Pancreas (tissue), 10 donors: ENCODE data around the gene SEPTIN8. TPM values are rescaled to one million over a fixed set of nuclear protein-coding genes. Genes with fewer than 3 reads are reported as not detected.

Experiments
- ATAC-seq, 4 donors: fragments of 200-7000 bp; cut with Tn5 transposase; one replicate each; pipeline versions ENCODE4 v1.8.0 to v1.9.1; 2020; ENCODE audit warnings: mild to moderate bottlenecking in 4 of 4, moderate library complexity in 4 of 4
- DNase-seq, 6 donors: peaks; one replicate each; pipeline ENCODE4 v3.0.0-alpha.2; 2020
- FAIRE-seq: peaks from 2 replicates; lab custom pipeline; 2012; peaks lifted over from hg19 to GRCh38; lab: Jason Lieb, UNC
- H3K27ac ChIP-seq, 4 donors: fragments of 200-600 bp; sonication (generic); 1 replicate in 3 of 4; 2 replicates in 1 of 4; pipeline versions ENCODE4 v1.5.0 to v1.8.0; 2020
- H3K27me3 ChIP-seq, 4 donors: fragments of 200-600 bp; one replicate each; pipeline ENCODE4 v1.8.0; 2021
- H3K36me3 ChIP-seq, 3 donors: fragments of 200-600 bp; sonication (generic) in 1 of 3; one replicate each; pipeline versions ENCODE4 v1.5.0 to v1.8.0; 2020 to 2021
- H3K4me1 ChIP-seq, 3 donors: fragments of 200-600 bp; one replicate each; pipeline ENCODE4 v1.8.0; 2021
- H3K4me3 ChIP-seq, 4 donors: fragments of 200-600 bp; sonication (generic) in 2 of 4; one replicate each; pipeline versions ENCODE4 v1.5.0 to v1.8.0; 2020 to 2021
- H3K9me3 ChIP-seq, 4 donors: fragments of 200-600 bp; one replicate each; pipeline ENCODE4 v1.8.0; 2021
- CTCF ChIP-seq, 4 donors: fragments of 200-600 bp; sonication (generic) in 3 of 4; IDR thresholded peaks; one replicate each; pipeline versions ENCODE4 v1.5.0 to v1.8.0; 2021; ENCODE audit warnings: antibody characterized with exemption in 4 of 4
- WGBS, 2 donors: extraction: QIAGEN DNeasy Blood & Tissue Kit; methylation state at CpG; one replicate each; pipeline ENCODE4 v1.1.7; 2013; 5-methylcytosine and 5-hydroxymethylcytosine counted together
- intact Hi-C, 3 donors: fragments of 100-400 bp; cut with DNase I; formaldehyde crosslinking; loops; one replicate each; pipeline versions ENCODE4 v1.11.1 to v1.14.2; 2022
- polyA plus RNA-seq, 2 donors: library from polyadenylated mRNA; stranded (reverse); fragments of 200-250 nt; gene quantifications; one replicate each; pipeline ENCODE4 v1.2.3, GENCODE V29; 2013
- total RNA-seq, 6 donors: library from RNA; stranded (reverse); fragmentation: NEBNext Ultra II Directional in 4 of 6; extraction: Animal tissue kit (Norgen Biotek cat#: 25700) in 4 of 6; gene quantifications; one replicate each; pipeline versions ENCODE4 v1.2.1 to v1.2.4, GENCODE V29; 2021 to 2023
- donor health status: healthy with polysubstance abuse.
- donor health status: DM: no; HTN: no; CAD: no; lungs with moderate emphysema.
- donor health status: DM: no; HTN: no; CAD: no.
- donor health status: control.
- donor health status: control.
- donor health status: Bipolar disorder and iron deficiency.
- donor health status: DM: yes; HTN: yes; CAD: no.
- donor health status: DM: no; HTN: no; CAD: no.
- donor health status: DM: no; HTN: no; CAD: no.
- donor health status: DM: yes; HTN: yes; CAD: no.

SEPTIN8 gene
- total and polyA plus RNA-seq, 8 donors = 13.1 to 32.8 (median 18.3) TPM

GRCh38 chr5:132821350-132821749 is 44.3 kb upstream of the SEPTIN8 start:
- WGBS, 2 donors = 62 to 74% methylated on average over 3 of the region's 3 CpGs
- FAIRE-seq = no peak
- no peak for TF ChIP-seq CTCF (IDR thresholded peaks at IDR 0.05)
- H3K27ac ChIP-seq = no peak overlapping the region
- no peaks in the 10 kb centered on the region for H3K27me3 ChIP-seq
- no peak overlapping the region for H3K4me3 ChIP-seq
- intact Hi-C loops = loop anchor here in 1 of 3 donors (5.0 to 10.0 kb wide), 3 partner anchors 63 to 297 kb away; no protein-coding TSS in a partner anchor
- H3K4me1 ChIP-seq = no peaks in the 10 kb centered on the region
- no peaks in the 10 kb centered on the region for H3K9me3 ChIP-seq
- DNase-seq = no peak
- no peak for ATAC-seq
- H3K36me3 ChIP-seq = peaks cover 0 to 7% (median 0%) of the 10 kb centered on the region in 3 donors

- intact Hi-C loops = loop anchor here in 1 of 3 donors (5.0 to 10.0 kb wide), 3 partner anchors 65 to 295 kb away; no protein-coding TSS in a partner anchor
- no peaks in the 10 kb centered on the region for H3K9me3 ChIP-seq
- WGBS, 2 donors = 14 to 19% methylated on average over 15 of the region's 15 CpGs
- FAIRE-seq (no peak), DNase-seq (peak; percentile 81 to 99 (median 92)), ATAC-seq (peak; percentile 82 to 94 (median 89))
- H3K4me1 ChIP-seq = no peaks in the 10 kb centered on the region
- no peak overlapping the region for H3K4me3 ChIP-seq
- no peak overlapping the region for H3K27ac ChIP-seq
- peak; percentile 87 to 94 (median 91) for TF ChIP-seq CTCF (IDR thresholded peaks at IDR 0.05)
- H3K27me3 ChIP-seq = no peaks in the 10 kb centered on the region
- H3K36me3 ChIP-seq = peaks cover 0 to 5% (median 0%) of the 10 kb centered on the region in 3 donors
Measured at GRCh38 chr5:132820162-132820754, 43.2 kb upstream of the SEPTIN8 start.

GRCh38 chr5:132819468-132819867 is 42.4 kb upstream of the SEPTIN8 start:
- no peak for ATAC-seq
- WGBS, 2 donors = 61 to 62% methylated on average over 26 of the region's 26 CpGs
- Histone ChIP-seq H3K9me3 (no peaks in the 10 kb centered on the region), H3K27me3 (no peaks in the 10 kb centered on the region), H3K36me3 (no peaks in the 10 kb centered on the region), H3K27ac (no peak overlapping the region), H3K4me3 (no peak overlapping the region), H3K4me1 (no peaks in the 10 kb centered on the region)
- DNase-seq = no peak
- no peak for FAIRE-seq
- TF ChIP-seq CTCF (IDR thresholded peaks at IDR 0.05) = no peak
- intact Hi-C loops = no loop called here

- no peak overlapping the region for H3K4me3 ChIP-seq
- H3K4me1 ChIP-seq = peaks cover 0 to 8% (median 3%) of the 10 kb centered on the region in 3 donors
- ATAC-seq (no peak), DNase-seq (no peak), FAIRE-seq (no peak)
- no peak for TF ChIP-seq CTCF (IDR thresholded peaks at IDR 0.05)
- no peaks in the 10 kb centered on the region for H3K36me3 ChIP-seq
- no peaks in the 10 kb centered on the region for H3K27me3 ChIP-seq
- intact Hi-C loops = no loop called here
- H3K9me3 ChIP-seq = no peaks in the 10 kb centered on the region
- no peak overlapping the region for H3K27ac ChIP-seq
- WGBS, 2 donors = 7 to 8% methylated on average over 1 of the region's 1 CpG
Measured at GRCh38 chr5:132817011-132817410, 40.0 kb upstream of the SEPTIN8 start.

- FAIRE-seq = no peak
- Histone ChIP-seq H3K36me3 (no peaks in the 10 kb centered on the region), H3K9me3 (no peaks in the 10 kb centered on the region), H3K4me1 (peaks cover 0 to 8% (median 3%) of the 10 kb centered on the region in 3 donors), H3K27me3 (no peaks in the 10 kb centered on the region), H3K4me3 (no peak overlapping the region), H3K27ac (no peak overlapping the region)
- ATAC-seq = no peak
- no peak for TF ChIP-seq CTCF (IDR thresholded peaks at IDR 0.05)
- DNase-seq = no peak
- intact Hi-C loops = no loop called here
Measured at GRCh38 chr5:132816554-132816953, 39.5 kb upstream of the SEPTIN8 start.
